Left forelimb (tissue), 1 donor: ENCODE results near the gene HINT2.

ENCODE experiments used
- DNase-seq: peaks from one replicate; pipeline ENCODE4 v3.0.0-alpha.2; 2018; ENCODE audit warnings: low spot score

HINT2 gene

DNA sequence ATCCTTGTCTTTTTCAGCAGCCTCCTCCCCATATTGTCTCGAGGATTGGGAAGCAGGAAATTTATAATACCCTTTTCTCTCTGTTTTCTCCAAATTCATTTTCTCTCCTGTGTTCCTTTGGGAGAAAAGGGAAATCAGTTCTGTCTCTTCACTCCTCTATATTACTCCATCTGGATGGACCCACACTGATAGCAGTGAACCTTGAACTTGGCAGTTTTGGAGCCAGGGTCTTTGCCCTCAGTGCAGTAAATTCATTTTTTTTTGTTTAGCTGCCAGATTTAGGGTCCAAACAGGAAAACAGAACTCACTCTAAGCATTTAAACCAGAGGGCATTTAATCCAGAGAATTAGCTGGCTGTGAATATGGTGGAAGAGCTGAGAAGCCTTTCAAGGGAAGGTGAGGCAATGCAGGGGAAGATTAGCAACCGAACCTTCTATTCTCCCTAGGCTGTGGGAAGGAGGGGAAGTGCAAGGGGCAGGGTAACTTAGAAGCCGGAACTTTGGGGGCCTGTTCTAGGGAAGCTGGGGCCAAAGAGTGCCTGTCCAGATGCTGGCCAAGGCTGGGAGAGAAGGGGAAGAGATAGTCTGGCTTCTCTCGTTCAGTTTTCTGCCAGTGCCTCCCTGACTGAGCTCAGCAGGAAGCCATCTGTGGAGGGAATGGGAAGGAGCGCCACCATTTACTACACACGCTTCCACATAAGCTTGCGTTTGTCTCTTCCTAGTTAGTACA lies 39.8 kb downstream of the HINT2 start:
- no peak for DNase-seq

DNA sequence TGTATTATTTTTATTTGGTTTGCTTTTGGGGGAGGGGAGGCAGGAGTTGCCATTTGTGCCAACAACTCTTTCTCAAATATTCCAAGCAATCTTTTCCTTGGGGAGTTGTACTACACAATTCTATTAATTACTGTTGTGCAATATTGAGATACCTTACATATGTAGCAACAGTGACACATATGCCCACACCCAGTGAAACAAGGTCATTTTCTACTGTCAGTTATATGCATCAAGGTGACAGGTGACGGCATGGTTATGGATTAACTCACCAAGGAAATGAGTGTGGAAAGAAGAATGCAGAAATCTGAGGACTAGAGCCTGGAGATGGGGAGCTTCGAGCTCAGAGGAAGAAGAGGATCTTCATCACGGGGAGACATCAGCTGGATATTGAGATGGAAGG lies 42.9 kb downstream of the HINT2 start:
- DNase-seq: no peak

DNA sequence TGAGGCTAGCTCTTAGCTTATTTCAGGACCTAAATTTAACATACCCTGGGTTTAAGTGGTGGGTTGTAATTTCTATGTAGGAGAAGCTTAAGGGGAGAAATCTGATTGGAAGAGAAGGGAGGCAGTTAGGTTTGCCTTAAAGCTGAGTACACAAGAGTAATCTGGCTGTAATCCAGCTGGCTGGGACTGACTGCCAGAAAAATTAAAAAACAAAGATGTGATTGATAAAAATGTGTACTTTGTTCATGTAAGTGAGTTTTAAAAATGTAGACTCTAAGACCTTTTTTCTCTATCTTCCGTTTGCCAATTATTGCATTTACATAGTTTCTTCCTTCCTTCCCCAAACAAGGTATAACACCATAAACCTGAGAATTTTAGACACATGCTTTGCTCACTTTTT lies 43.3 kb downstream of the HINT2 start:
- no peak for DNase-seq

DNA sequence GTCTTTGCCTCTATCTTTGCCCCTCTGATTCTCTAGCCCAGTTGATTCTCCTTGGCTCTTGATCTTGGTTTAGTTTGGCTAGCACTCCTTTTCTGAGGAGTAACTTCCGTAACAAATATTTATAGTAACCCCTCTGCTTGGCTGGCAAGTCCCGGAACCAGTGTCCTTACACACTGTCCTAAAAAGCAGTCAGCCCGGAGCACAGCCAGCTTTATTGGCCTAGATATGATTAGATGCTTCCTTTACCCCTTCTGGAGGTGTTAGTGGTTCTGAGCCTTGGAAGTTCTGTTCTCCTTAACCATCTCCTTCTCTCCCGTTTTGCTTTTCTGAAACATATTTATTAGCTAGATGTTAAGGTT lies 43.8 kb downstream of the HINT2 start:
- DNase-seq: no peak

DNA sequence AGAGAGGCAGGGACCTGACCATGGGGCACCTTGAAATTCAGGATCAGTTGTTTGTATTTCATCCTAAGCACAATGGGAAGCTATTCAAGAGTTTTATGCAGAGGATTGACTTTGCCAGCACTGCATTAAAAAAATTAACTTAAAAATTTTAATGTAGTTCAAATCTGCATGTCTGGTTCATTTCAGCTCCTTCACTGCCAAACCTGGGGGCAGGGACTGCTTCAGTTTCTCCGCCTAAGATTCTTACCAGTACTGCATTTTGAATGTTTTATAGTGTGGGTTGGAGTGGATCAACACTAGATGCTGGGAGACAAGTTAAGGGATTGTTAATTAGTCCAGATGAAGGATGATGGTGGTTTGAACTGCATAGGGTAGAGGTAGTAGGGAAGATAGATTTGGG lies 45.1 kb downstream of the HINT2 start:
- DNase-seq: no peak

DNA sequence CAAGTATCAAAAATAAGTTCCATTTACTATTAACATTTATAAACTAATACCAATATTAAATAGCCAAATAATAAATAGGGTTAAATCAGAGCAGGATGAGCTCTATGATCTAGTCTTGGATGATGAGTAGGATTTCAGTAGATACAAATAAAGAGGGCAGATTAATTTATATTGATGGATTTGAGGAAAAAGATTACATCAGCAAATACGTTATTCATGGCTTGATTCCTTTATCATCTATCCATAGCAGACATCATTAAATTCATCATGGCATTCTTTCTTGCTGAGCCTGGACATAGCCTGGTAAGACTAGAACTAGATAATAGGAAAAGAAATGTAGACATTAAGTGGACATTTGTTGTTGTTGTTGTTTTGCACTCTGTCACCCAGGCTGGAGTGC lies 47.4 kb downstream of the HINT2 start:
- no peak for DNase-seq

DNA sequence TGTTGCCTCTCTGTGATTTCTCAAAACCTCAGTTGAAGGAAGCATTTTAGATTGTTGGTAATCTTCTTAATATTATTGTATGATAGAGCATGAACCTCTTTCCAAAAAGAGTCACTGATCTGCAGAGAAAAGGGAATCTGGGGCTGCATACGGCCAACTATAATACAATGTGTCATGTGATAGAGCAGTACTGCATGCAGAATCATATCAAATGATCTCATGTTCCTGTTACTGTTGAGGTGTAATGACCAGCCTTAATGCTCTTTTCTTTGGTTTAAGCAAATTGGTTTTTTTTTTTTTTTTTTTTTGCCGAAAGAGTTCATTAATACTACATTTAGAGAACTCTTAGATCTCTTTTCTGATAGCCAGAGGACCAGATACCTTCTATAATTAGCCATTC lies 47.8 kb downstream of the HINT2 start:
- DNase-seq: no peak

DNA sequence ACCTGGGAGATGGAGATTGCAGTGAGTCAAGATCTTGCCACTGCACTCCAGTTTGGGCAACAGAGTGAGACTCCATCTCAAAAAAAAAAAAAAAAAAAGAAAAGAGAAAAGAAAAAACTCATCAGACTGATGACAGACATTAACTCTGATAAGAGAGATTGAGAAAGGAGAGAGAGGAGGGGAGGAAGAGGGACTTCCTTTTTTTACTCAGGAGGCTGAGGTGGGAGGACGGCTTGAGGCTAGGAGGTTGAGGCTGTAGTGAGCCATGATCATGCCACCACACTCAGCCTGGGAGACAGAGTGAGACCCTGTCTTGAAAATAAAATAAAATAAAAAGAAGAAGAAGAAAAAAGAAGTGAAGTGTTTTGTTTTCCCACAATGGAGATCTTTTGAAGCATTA lies 51.0 kb downstream of the HINT2 start:
- no peak for DNase-seq

DNA sequence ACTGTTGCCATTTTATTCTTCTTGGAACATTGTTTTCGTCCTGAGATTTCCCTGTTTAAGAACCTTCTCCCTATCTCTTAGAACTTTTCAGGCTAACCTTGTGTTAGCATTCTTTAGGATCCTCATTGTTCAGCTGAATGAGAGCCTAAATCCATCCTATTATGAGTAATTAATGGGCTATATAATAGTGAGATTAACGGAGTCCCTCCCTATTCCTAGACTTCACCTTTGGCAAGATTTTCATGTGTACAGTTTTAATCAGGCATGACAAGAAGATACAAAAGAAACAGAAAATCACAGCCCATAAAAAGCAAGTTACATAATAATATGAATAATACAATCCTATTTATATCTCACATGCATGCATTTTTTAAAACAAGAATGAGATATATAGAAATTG lies 51.7 kb downstream of the HINT2 start:
- DNase-seq: no peak
